T-helper 9 cell (primary cell): ENCODE data around the gene CD1C.
"Not testable (repeated sequence)": the region's sequence is repeated elsewhere in the genome, so short reads cannot be mapped to it uniquely, and the experiment has no call there.

Source experiments
- DNase-seq: peaks from one replicate; pipeline ENCODE4 v3.0.0-alpha.2; 2020

CD1C gene

DNA sequence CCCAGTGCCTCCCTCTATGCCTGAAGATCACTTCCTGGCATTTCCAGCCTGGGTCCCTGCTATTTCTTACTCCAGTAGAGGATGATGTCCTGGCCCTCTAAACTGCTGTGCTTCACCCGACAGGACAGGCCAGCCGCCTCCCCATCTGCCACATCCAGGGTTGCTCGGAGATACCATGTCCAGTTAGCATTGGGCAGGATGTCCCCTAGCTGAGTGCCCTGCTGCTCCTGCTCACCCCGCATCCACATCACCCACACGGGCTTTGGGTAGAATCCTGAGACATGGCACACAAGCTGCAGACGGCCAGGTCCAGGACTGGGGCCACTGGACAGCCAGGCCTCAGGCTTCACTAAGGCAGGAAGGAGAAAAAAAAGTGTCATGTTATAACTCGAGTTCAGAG, 39.6 kb downstream of the CD1C start:
- no peak for DNase-seq

GRCh38 chr1:158329733-158330132, 40.0 kb downstream of the CD1C start:
- DNase-seq = no peak

DNA sequence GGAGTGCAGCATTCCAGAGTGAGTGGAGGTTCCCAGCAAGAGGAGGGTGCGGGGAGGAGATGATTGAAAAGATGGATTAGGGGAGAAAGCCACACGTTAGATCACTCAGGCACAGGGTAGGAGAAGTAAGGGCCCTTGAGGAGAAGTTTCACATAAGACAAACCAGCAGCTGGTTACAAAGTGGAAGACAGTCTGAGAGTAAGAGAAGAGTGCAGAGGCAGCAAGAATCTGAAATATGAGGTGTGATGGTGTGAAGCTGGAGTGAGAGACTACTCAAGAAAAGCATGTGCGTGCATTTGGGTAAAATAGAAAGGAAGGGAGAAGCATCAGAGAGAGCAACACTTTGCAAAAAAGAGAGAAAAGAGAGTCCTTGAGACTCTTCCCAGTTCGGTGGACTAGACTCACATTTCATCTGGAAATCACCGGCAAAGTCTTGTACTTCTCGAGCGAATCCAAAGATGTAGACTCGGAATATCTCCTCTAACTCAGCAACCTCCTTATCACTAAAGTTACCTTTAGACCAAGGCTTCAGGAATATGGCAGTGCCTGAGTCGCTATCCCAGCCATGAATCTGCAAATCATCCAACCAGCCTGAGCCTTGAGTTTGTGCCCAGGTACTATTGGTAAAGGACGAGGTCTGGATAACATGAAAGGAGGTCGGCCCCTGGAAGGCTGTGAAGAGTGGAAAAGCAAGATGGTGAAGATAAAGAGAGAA, 40.8 kb downstream of the CD1C start:
- DNase-seq = no peak

- no peak for DNase-seq
Measured at GRCh38 chr1:158331106-158331425, 41.3 kb downstream of the CD1C start.

DNA sequence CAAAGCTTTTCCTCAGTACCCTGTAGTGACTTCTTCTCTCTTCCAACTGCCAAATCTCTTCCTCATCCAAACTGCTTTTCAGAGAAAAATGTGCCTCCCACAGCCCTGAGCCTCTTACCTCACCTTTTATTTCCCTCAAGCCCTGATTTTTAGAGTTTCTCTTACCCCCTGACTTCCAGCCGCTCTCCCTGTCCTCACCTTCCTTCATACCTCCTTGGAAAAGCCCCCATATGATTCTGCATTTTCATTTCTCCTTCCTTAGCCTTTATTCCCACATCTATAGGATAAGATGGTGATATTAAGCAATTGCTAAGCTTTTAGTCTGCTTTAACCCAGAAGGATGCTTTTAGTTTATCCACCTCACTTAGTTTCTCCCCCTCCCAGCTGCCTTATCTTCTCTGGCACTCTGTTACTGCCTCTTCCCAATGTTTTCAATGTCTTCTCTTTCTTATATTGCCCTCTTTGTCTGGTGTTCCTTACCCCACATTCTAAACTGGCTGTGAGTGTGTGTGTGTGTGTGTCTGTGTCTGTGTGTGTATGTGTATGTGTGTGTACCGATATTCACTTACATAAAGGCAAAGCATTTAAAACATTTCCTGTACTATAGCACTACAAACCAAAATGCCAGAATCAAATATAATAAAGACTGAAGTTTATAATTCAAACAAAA, 41.9 kb downstream of the CD1C start, which contains the start of gene CD1B:
Gene CD1B, minus strand, starts transcription at position 51 of the 670 bp plus-strand sequence. CDS start 108 bp downstream, outside the sequence.
- DNase-seq = no peak

- no peak for DNase-seq
Measured at GRCh38 chr1:158333405-158334155, 43.9 kb downstream of the CD1C start.

- DNase-seq = no peak
Measured at GRCh38 chr1:158334526-158335212, 44.9 kb downstream of the CD1C start.

GRCh38 chr1:158335213-158335532, 45.5 kb downstream of the CD1C start:
- no peak for DNase-seq

DNA sequence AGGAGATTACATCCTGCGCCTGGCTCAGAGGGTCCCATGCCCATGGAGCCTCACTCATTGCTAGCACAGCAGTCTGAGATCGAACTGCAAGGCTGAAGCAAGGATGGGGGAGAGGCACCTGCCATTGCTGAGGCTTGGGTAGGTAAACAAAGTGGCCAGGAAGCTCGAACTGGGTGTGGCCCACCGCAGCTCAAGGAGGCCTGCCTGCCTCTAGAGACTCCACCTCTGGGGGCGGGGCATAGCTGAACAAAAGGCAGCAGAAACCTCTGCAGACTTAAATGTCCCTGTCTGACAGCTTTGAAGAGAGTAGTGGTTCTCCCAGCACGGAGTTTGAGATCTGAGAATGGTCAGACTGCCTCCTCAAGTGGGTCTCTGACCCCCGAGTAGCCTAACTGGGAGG, 46.7 kb downstream of the CD1C start:
- DNase-seq = not testable (repeated sequence)
